HUES6 (cell line): Measurements from ENCODE around the gene C19orf53.
A peak's percentile ranks its signal among the peaks of the same experiment; 100 is the strongest.

Experiments
- H3K27ac ChIP-seq: 2 replicates; pipeline ENCODE4 v1.7.0; 2013; ENCODE audit warnings: low read depth, mild to moderate bottlenecking, low read length, inconsistent platforms
- H3K27me3 ChIP-seq: 2 replicates; pipeline ENCODE4 v1.6.1; 2013; ENCODE audit warnings: low read length; ENCODE audit not compliant: control insufficient read depth, insufficient read depth
- H3K36me3 ChIP-seq: 2 replicates; pipeline ENCODE4 v1.6.1; 2013; ENCODE audit warnings: low read length; ENCODE audit not compliant: control insufficient read depth, insufficient read depth
- H3K4me1 ChIP-seq: 2 replicates; pipeline ENCODE4 v1.6.1; 2013; ENCODE audit warnings: low read length; ENCODE audit not compliant: control insufficient read depth, insufficient read depth
- H3K4me3 ChIP-seq: 2 replicates; pipeline ENCODE4 v1.5.1; 2013; ENCODE audit warnings: low read depth, low read length
- H3K9ac ChIP-seq: one replicate; pipeline ENCODE4 v1.6.1; 2013; ENCODE audit warnings: mild to moderate bottlenecking, low read length
- H3K9me3 ChIP-seq: 2 replicates; pipeline ENCODE4 v1.6.1; 2013; ENCODE audit warnings: low read depth, low read length; ENCODE audit not compliant: control insufficient read depth, insufficient read depth

C19orf53 gene

GRCh38 chr19:13774217-13775191 is at the start of gene C19orf53:
Gene C19orf53, plus strand, starts transcription at chr19:13774456. Its CDS starts 22 bp downstream, at chr19:13774478.
- no peaks in the 10 kb centered on the region for H3K9me3 ChIP-seq
- no peaks in the 10 kb centered on the region for H3K27me3 ChIP-seq
- peak within 1 kb of the TSS; percentile 95 for H3K9ac ChIP-seq
- H3K27ac ChIP-seq: peak within 1 kb of the TSS; percentile 86
- H3K4me3 ChIP-seq: peak within 1 kb of the TSS; percentile 86
- peaks cover 7% of the 10 kb centered on the region; the same call in 1 of the 2 replicates for H3K4me1 ChIP-seq
- peaks cover 43% of the 10 kb centered on the region for H3K36me3 ChIP-seq

DNA sequence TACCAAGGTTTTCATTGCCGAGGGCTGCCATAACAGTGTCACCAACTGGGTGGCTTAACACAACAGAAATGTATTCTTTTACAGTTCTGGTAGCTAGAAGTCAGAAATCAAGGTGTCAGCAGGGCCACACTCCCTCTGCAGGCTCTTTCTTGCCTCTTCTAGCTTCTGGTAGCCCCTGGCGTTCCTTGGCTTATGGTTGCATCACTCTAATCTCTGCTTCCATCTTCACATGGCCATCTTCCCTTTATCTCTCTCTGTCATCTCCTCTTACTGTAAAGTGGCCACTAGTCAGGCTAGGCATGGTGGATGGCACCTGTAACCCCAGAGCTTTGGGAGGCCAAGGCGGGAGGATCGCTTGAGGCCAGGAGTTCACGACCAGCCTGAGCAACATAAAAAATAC is 47.9 kb upstream of the C19orf53 start:
- no peak overlapping the region for H3K4me3 ChIP-seq
- no peak overlapping the region for H3K9ac ChIP-seq
- H3K36me3 ChIP-seq: no peaks in the 10 kb centered on the region
- H3K27ac ChIP-seq: no peak overlapping the region
- H3K9me3 ChIP-seq: no peaks in the 10 kb centered on the region
- peaks cover 16% of the 10 kb centered on the region for H3K4me1 ChIP-seq
- H3K27me3 ChIP-seq: no peaks in the 10 kb centered on the region

- Histone ChIP-seq H3K36me3 (no peaks in the 10 kb centered on the region), H3K9me3 (no peaks in the 10 kb centered on the region), H3K4me3 (no peak overlapping the region), H3K9ac (no peak overlapping the region), H3K27me3 (no peaks in the 10 kb centered on the region), H3K27ac (no peak overlapping the region), H3K4me1 (peaks cover 19% of the 10 kb centered on the region)
Observed at GRCh38 chr19:13727798-13728197, 46.5 kb upstream of the C19orf53 start.

GRCh38 chr19:13729859-13730258 is 44.4 kb upstream of the C19orf53 start:
- Histone ChIP-seq H3K27ac (no peak overlapping the region), H3K9me3 (no peaks in the 10 kb centered on the region), H3K36me3 (no peaks in the 10 kb centered on the region), H3K27me3 (no peaks in the 10 kb centered on the region), H3K9ac (no peak overlapping the region), H3K4me3 (no peak overlapping the region), H3K4me1 (peaks cover 19% of the 10 kb centered on the region)

GRCh38 chr19:13731147-13731964 is 42.9 kb upstream of the C19orf53 start:
- no peaks in the 10 kb centered on the region for H3K27me3 ChIP-seq
- no peaks in the 10 kb centered on the region for H3K36me3 ChIP-seq
- H3K4me1 ChIP-seq: peaks cover 19% of the 10 kb centered on the region
- peak overlapping the region; percentile 67 for H3K4me3 ChIP-seq
- peak overlapping the region; percentile 83 for H3K27ac ChIP-seq
- H3K9ac ChIP-seq: peak overlapping the region; percentile 74
- no peaks in the 10 kb centered on the region for H3K9me3 ChIP-seq

DNA sequence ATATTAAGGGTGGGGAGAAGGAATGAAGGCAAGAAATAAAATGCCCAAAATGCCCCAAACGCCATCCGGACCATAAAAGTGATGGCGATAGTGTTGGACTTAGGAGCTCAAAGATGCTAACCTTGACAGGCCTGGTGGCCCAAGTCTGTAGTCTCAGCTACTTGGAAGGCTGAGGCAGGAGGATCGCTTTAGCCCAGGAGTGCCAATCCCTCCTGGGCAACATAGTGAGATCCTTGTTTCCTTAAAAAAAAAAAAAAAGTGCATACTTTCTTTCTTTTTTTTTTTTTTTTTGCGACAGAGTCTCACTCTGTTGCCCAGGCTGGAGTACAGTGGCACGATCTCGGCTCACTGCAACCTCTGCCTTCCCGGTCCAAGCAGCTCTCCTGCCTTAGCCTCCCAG is 41.9 kb upstream of the C19orf53 start:
- no peak overlapping the region for H3K9ac ChIP-seq
- peaks cover 19% of the 10 kb centered on the region for H3K4me1 ChIP-seq
- no peaks in the 10 kb centered on the region for H3K9me3 ChIP-seq
- H3K27ac ChIP-seq: no peak overlapping the region
- no peaks in the 10 kb centered on the region for H3K36me3 ChIP-seq
- H3K27me3 ChIP-seq: no peaks in the 10 kb centered on the region
- H3K4me3 ChIP-seq: peak overlapping the region; percentile 67

DNA sequence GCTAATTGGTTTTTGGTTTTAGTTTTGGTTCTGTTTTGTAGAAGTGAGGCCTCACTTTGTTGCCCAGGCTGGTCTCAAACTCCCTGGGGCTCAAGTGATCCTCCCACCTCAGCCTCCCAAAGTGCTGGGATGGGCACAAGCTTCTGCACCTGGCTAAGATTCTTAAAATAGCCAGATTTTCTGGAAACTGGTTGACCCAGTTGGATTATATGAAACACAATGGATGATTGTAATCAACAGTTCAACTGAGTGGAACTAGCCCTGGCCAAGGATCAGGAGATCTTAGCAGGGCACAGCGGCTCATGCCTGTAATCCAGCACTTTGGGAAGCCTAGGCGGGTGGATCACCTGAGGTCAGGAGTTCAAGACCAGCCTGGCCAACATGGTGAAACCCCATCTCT is 39.5 kb upstream of the C19orf53 start:
- Histone ChIP-seq H3K27me3 (no peaks in the 10 kb centered on the region), H3K36me3 (0 out of 2 replicates have a peak, but pooled peaks cover 3% of the 10 kb centered on the region), H3K27ac (no peak overlapping the region), H3K9ac (no peak overlapping the region), H3K4me3 (no peak overlapping the region), H3K4me1 (peaks cover 16% of the 10 kb centered on the region), H3K9me3 (no peaks in the 10 kb centered on the region)

- Histone ChIP-seq H3K27ac (no peak overlapping the region), H3K4me1 (peaks cover 5% of the 10 kb centered on the region; the same call in 1 of the 2 replicates), H3K36me3 (0 out of 2 replicates have a peak, but pooled peaks cover 3% of the 10 kb centered on the region), H3K27me3 (no peaks in the 10 kb centered on the region), H3K9ac (no peak overlapping the region), H3K9me3 (0 out of 2 replicates have a peak, but pooled peaks cover 2% of the 10 kb centered on the region), H3K4me3 (no peak overlapping the region)
Observed at GRCh38 chr19:13738073-13738472, 36.2 kb upstream of the C19orf53 start.

- H3K4me3 ChIP-seq: no peak overlapping the region
- H3K27ac ChIP-seq: no peak overlapping the region
- H3K27me3 ChIP-seq: no peaks in the 10 kb centered on the region
- H3K36me3 ChIP-seq: 0 out of 2 replicates have a peak, but pooled peaks cover 3% of the 10 kb centered on the region
- no peak overlapping the region for H3K9ac ChIP-seq
- peaks cover 5% of the 10 kb centered on the region; the same call in 1 of the 2 replicates for H3K4me1 ChIP-seq
- H3K9me3 ChIP-seq: 0 out of 2 replicates have a peak, but pooled peaks cover 2% of the 10 kb centered on the region
Observed at GRCh38 chr19:13741893-13742292, 32.4 kb upstream of the C19orf53 start.

DNA sequence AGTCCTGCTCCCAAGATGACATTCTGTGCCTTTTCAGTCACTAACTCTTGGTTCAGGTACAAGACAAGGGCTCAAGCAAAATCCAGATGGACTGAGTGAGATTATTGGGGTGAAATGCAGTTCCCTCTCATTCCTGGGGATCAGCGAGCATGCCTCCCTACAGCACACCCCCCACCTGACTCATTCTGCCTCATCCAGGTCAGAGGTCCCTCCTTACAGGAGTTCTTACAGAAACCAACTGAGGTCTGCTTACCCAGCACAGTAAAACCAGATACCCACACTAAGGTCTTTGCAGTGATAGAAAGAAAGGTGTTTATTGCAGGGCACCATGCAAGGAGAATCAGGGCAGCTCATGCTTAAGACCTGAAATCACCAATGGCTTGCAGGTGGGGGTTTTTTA is 31.5 kb upstream of the C19orf53 start:
- H3K27ac ChIP-seq: no peak overlapping the region
- 0 out of 2 replicates have a peak, but pooled peaks cover 3% of the 10 kb centered on the region for H3K36me3 ChIP-seq
- H3K27me3 ChIP-seq: no peaks in the 10 kb centered on the region
- H3K4me1 ChIP-seq: peaks cover 5% of the 10 kb centered on the region; the same call in 1 of the 2 replicates
- peaks cover 4% of the 10 kb centered on the region; the same call in 1 of the 2 replicates for H3K9me3 ChIP-seq
- H3K4me3 ChIP-seq: no peak overlapping the region
- H3K9ac ChIP-seq: no peak overlapping the region
